Measurements from ENCODE around the gene OR6C70.
"Not testable (repeated sequence)": the region's sequence is repeated elsewhere in the genome, so short reads cannot be mapped to it uniquely, and the experiment has no call there.

Gene OR6C70

DNA sequence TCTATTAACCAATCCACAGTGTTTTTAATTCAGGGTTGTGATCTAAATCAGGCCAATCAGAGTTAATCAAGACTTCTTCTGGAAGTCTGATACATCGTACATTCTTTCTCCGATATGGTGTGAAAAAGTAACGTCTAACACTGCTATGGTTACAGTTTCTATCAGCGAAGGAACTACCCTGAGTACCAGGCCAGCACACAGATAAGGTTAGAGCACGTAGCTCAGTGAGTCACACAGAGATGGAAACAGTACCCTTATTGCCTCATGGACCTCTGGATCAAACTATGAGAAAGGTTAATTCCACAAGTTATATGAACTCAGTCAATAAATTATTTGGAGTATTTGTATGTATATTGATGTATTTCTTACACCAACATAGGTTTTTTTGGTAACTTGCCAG lies 25.6 kb upstream of the OR6C70 start:
- H3K4me3 ChIP-seq (ENCODE audit: low read depth, low read length): no peak overlapping the region
- DNase-seq (ENCODE audit: low read depth, low spot score): no peak
- no peak for TF ChIP-seq CTCF (IDR thresholded peaks at IDR 0.05; ENCODE audit: low read depth, low read length)
- in situ Hi-C loops (cut with HindIII; ENCODE audit: low sequenced_read_pairs): no loop called here

DNA sequence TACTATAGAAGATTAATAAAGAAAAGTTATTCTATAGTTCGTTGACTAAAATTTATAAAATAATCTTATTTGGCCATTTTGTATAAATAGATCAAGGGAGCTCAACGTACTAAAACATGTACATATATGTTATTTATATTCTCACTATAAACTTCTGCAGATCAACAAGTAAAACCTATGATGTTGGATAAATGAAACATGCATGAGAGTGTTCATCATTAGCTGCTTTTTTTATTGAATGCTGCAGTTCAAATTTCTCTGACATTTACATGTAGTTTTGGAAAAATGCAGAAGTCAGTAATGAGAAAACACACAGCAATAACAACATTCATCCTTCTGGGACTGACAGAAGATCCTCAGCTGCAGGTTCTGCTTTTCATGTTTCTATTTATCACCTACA lies 22.1 kb upstream of the OR6C70 start, which contains the start of gene OR6C68:
Gene OR6C68 (plus strand): TSS at position 301 of the 400 bp plus-strand sequence. CDS start 0 bp downstream, at position 301.
- DNase-seq (ENCODE audit: low read depth, low spot score): no peak
- H3K4me3 ChIP-seq (ENCODE audit: low read depth, low read length): no peak within 1 kb of the TSS
- in situ Hi-C loops (cut with HindIII; ENCODE audit: low sequenced_read_pairs): no loop called here
- no peak for TF ChIP-seq CTCF (IDR thresholded peaks at IDR 0.05; ENCODE audit: low read depth, low read length)

DNA sequence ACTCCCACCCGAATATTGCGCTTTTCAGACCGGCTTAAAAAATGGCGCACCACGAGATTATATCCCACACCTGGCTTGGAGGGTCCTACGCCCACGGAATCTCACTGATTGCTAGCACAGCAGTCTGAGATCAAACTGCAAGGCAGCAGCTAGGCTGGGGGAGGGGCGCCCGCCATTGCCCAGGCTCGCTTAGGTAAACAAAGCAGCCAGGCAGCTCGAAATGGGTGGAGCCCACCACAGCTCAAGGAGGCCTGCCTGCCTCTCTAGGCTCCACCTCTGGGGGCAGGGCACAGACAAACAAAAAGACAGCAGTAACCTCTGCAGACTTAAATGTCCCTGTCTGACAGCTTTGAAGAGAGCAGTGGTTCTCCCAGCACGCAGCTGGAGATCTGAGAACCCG lies 14.3 kb upstream of the OR6C70 start:
- in situ Hi-C loops (cut with HindIII; ENCODE audit: low sequenced_read_pairs); DNase-seq (ENCODE audit: low read depth, low spot score); H3K4me3 ChIP-seq (ENCODE audit: low read depth, low read length): not testable (repeated sequence)

DNA sequence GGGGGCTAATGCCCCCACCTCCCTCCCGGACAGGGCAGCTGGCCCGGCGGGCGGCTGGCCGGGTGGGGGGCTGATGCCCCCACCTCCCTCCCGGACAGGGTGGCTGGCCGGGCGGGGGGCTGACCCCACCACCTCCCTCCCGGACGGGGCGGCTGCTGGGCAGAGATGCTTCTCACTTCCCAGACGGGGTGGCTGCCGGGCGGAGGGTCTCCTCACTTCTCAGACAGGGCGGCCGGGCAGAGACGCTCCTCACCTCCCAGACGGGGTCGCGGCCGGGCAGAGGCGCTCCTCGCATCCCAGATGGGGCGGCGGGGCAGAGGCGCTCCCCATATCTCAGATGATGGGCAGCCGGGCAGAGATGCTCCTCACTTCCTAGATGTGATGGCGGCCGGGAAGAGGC lies 9.2 kb upstream of the OR6C70 start:
- H3K4me3 ChIP-seq (ENCODE audit: low read depth, low read length); DNase-seq (ENCODE audit: low read depth, low spot score); in situ Hi-C loops (cut with HindIII; ENCODE audit: low sequenced_read_pairs): not testable (repeated sequence)

DNA sequence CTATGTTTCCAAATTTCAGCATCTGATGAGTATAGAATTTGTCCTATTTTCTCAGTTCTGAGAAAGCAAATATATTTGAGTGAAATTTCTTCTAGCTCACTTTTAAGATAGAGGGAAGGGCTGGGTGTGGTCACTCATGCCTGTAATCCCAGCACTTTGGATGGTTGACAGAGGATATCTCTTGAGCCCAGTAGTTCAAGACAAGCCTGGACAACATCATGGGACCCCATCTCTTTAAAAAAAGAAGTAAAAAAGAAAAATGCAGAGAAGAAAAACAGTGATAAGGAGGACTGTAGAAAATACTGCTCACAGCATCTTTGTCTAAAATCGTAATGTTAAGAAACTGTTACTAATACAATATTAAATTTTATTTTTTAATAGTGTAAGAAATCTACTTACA lies 2.3 kb upstream of the OR6C70 start:
- no peak for DNase-seq (ENCODE audit: low read depth, low spot score)
- no peak overlapping the region for H3K4me3 ChIP-seq (ENCODE audit: low read depth, low read length)
- no peak for TF ChIP-seq CTCF (IDR thresholded peaks at IDR 0.05; ENCODE audit: low read depth, low read length)
- in situ Hi-C loops (cut with HindIII; ENCODE audit: low sequenced_read_pairs): no loop called here

GRCh38 chr12:55469291-55469690 lies 647 bp downstream of the OR6C70 start:
- no peak for TF ChIP-seq CTCF (IDR thresholded peaks at IDR 0.05; ENCODE audit: low read depth, low read length)
- in situ Hi-C loops (cut with HindIII; ENCODE audit: low sequenced_read_pairs): no loop called here
- no peak for DNase-seq (ENCODE audit: low read depth, low spot score)
- H3K4me3 ChIP-seq (ENCODE audit: low read depth, low read length): no peak overlapping the region

GRCh38 chr12:55467836-55468235 lies 2.1 kb downstream of the OR6C70 start:
- in situ Hi-C loops (cut with HindIII; ENCODE audit: low sequenced_read_pairs): no loop called here
- no peak overlapping the region for H3K4me3 ChIP-seq (ENCODE audit: low read depth, low read length)
- DNase-seq (ENCODE audit: low read depth, low spot score): no peak
- TF ChIP-seq CTCF (IDR thresholded peaks at IDR 0.05; ENCODE audit: low read depth, low read length): no peak

DNA sequence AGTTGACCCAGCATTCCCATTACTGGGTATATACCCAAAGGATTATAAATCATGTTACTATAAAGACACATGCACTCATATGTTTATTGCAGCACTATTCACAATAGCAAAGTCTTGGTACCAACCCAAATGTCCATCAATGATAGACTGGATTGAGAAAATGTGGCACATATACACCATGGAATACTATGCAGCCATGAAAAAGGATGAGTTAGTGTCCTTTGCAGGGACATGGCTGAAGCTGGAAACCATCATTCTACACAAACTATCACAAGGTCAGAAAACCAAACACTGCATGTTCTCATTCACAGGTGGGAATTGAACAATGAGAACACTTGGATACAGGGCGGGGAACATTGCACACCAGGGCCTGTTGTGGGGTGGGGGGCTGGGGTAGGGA lies 5.0 kb downstream of the OR6C70 start:
- H3K4me3 ChIP-seq (ENCODE audit: low read depth, low read length); in situ Hi-C loops (cut with HindIII; ENCODE audit: low sequenced_read_pairs); DNase-seq (ENCODE audit: low read depth, low spot score): not testable (repeated sequence)
